Activated CD8-positive, alpha-beta memory T cell treated with anti-CD3 and anti-CD28 coated beads, Interleukin-2, amount 50 U/mL, for 24 hours (primary cell): Measurements from ENCODE around the gene ELF1.

Source experiments
- DNase-seq: peaks from one replicate; pipeline ENCODE4 v3.0.0-alpha.2; 2020; ENCODE audit errors: extremely low read depth

ELF1 gene

GRCh38 chr13:41006978-41007743, 12.0 kb downstream of the ELF1 start:
- DNase-seq = no peak

- no peak for DNase-seq
These were observed 12.8 kb downstream of the ELF1 start for GRCh38 chr13:41006306-41006705.

- no peak for DNase-seq
These were observed 13.4 kb downstream of the ELF1 start for GRCh38 chr13:41005704-41006103.

- no peak for DNase-seq
These were observed 14.0 kb downstream of the ELF1 start for GRCh38 chr13:41004875-41005693.

- DNase-seq = no peak
These were observed 16.5 kb downstream of the ELF1 start for GRCh38 chr13:41002606-41003005.

- DNase-seq = no peak
These were observed 17.4 kb downstream of the ELF1 start for GRCh38 chr13:41001695-41002094.

GRCh38 chr13:40999416-40999815, 19.7 kb downstream of the ELF1 start:
- no peak for DNase-seq

- DNase-seq = no peak
These were observed 22.6 kb downstream of the ELF1 start for GRCh38 chr13:40996426-40997092.

- DNase-seq = no peak
These were observed 23.1 kb downstream of the ELF1 start for GRCh38 chr13:40995997-40996396.

GRCh38 chr13:40994581-40995230, 24.4 kb downstream of the ELF1 start:
- DNase-seq = no peak

GRCh38 chr13:40993987-40994386, 25.1 kb downstream of the ELF1 start:
- DNase-seq = no peak

- DNase-seq = no peak
These were observed 26.2 kb downstream of the ELF1 start for GRCh38 chr13:40992678-40993518.

GRCh38 chr13:40987606-40988280, 31.4 kb downstream of the ELF1 start:
- no peak for DNase-seq

GRCh38 chr13:40986101-40986856, 32.8 kb downstream of the ELF1 start:
- DNase-seq = no peak

- DNase-seq = no peak
These were observed 33.6 kb downstream of the ELF1 start for GRCh38 chr13:40985381-40986100.

GRCh38 chr13:40984668-40985366, 34.3 kb downstream of the ELF1 start:
- no peak for DNase-seq

GRCh38 chr13:40983725-40984667, 35.1 kb downstream of the ELF1 start:
- DNase-seq = no peak
